Osteoblast (primary cell): ENCODE results near the gene SPAG6. TPM values are rescaled to one million over a fixed set of nuclear protein-coding genes. Genes with fewer than 3 reads are reported as not detected.

ENCODE experiments used
- DNase-seq: peaks from one replicate; pipeline ENCODE4 v3.0.0; 2011; ENCODE audit warnings: low spot score, mixed read lengths; ENCODE audit not compliant: insufficient read length; ENCODE audit errors: missing footprints
- H2AFZ ChIP-seq: 2 replicates; pipeline ENCODE4 v1.6.0; 2011; ENCODE audit warnings: mild to moderate bottlenecking, low read length
- H3K27ac ChIP-seq: 2 replicates; pipeline ENCODE4 v1.5.1; 2011; ENCODE audit warnings: mild to moderate bottlenecking, low read depth, low read length, moderate library complexity
- H3K27me3 ChIP-seq: 2 replicates; pipeline ENCODE4 v1.6.0; 2012; ENCODE audit warnings: mild to moderate bottlenecking, control low read depth, inconsistent platforms, low read length, moderate library complexity; ENCODE audit not compliant: insufficient read depth
- H3K36me3 ChIP-seq: 2 replicates; pipeline ENCODE4 v1.5.1; 2011; ENCODE audit warnings: mild to moderate bottlenecking, low read length, control low read depth, moderate library complexity; ENCODE audit not compliant: insufficient read depth
- H3K4me1 ChIP-seq: 2 replicates; pipeline ENCODE4 v1.5.1; 2011; ENCODE audit warnings: mild to moderate bottlenecking, low read length, control low read depth, moderate library complexity; ENCODE audit not compliant: insufficient read depth
- H3K4me2 ChIP-seq: 2 replicates; pipeline ENCODE4 v1.6.0; 2011; ENCODE audit warnings: mild to moderate bottlenecking, low read length; ENCODE audit not compliant: insufficient read depth
- H3K4me3 ChIP-seq: fragments of 200-600 bp; sonication (generic); 3 replicates; pipeline ENCODE4 v1.5.1; 2012; ENCODE audit warnings: mild to moderate bottlenecking, low read length, inconsistent platforms; ENCODE audit not compliant: insufficient read depth
- H3K79me2 ChIP-seq: 2 replicates; pipeline ENCODE4 v1.6.0; 2012; ENCODE audit warnings: mild to moderate bottlenecking, low read length, control low read depth, inconsistent platforms; ENCODE audit not compliant: insufficient read depth
- H3K9me3 ChIP-seq: 2 replicates; pipeline ENCODE4 v1.5.1; 2011; ENCODE audit warnings: low read depth, low read length, control low read depth
- H4K20me1 ChIP-seq: 2 replicates; pipeline ENCODE4 v1.6.0; 2012; ENCODE audit warnings: mild to moderate bottlenecking, low read length, control low read depth; ENCODE audit not compliant: insufficient read depth
- CTCF ChIP-seq: IDR thresholded peaks from 2 replicates; pipeline ENCODE4 v1.5.1; 2011; ENCODE audit warnings: mild to moderate bottlenecking, low read depth, low read length, moderate library complexity; ENCODE audit errors: extremely low read depth
- total RNA-seq: library from RNA; depleted of rRNA; stranded (reverse); fragments of >200 nt; gene quantifications from 2 replicates; pipeline ENCODE4 v1.2.3, GENCODE V29; 2012

SPAG6 gene
- total RNA-seq, 1 donor = not detected

- peaks cover 29% of the 10 kb centered on the region for H4K20me1 ChIP-seq
These were observed 24.6 kb upstream of the SPAG6 start, which contains the start of gene BMI1 for GRCh38 chr10:22320591-22321155. Gene BMI1, plus strand, starts transcription at chr10:22321099. Its CDS starts 5,351 bp downstream, at chr10:22326450.

GRCh38 chr10:22321156-22321923 lies 24.0 kb upstream of the SPAG6 start:
- H4K20me1 ChIP-seq = peaks cover 32% of the 10 kb centered on the region
- H3K4me3 ChIP-seq = peak overlapping the region; percentile 84
- peaks cover 59% of the 10 kb centered on the region for H3K79me2 ChIP-seq
- no peaks in the 10 kb centered on the region for H3K9me3 ChIP-seq
- peaks cover 29% of the 10 kb centered on the region for H3K27me3 ChIP-seq
- H3K4me1 ChIP-seq = peaks cover 36% of the 10 kb centered on the region
- no peaks in the 10 kb centered on the region for H3K36me3 ChIP-seq
- peak overlapping the region; percentile 59 for H2AFZ ChIP-seq
- peak; percentile 98 for DNase-seq
- H3K4me2 ChIP-seq = peak overlapping the region; percentile 51
- peak overlapping the region; percentile 45 for H3K27ac ChIP-seq
- no peak for TF ChIP-seq CTCF

More at GRCh38 chr10:22320591-22321155, 24.6 kb upstream of the SPAG6 start, which contains the start of gene BMI1:
- no peak for TF ChIP-seq CTCF
- peaks cover 31% of the 10 kb centered on the region for H3K4me1 ChIP-seq
- peak within 1 kb of the TSS; percentile 61 for H2AFZ ChIP-seq
- no peaks in the 10 kb centered on the region for H3K9me3 ChIP-seq
- peaks cover 29% of the 10 kb centered on the region for H3K27me3 ChIP-seq
- no peaks in the 10 kb centered on the region for H3K36me3 ChIP-seq
- H3K27ac ChIP-seq = peak within 1 kb of the TSS; percentile 45
- H3K4me2 ChIP-seq = peak within 1 kb of the TSS; percentile 80
- peaks cover 56% of the 10 kb centered on the region for H3K79me2 ChIP-seq
- peak; percentile 99 for DNase-seq
- H3K4me3 ChIP-seq = peak within 1 kb of the TSS; percentile 84

- DNase-seq = peak; percentile 91
- peaks cover 33% of the 10 kb centered on the region for H3K4me1 ChIP-seq
- peak overlapping the region; percentile 78 for H3K4me3 ChIP-seq
These were observed 23.2 kb upstream of the SPAG6 start for GRCh38 chr10:22321924-22322640.

More at GRCh38 chr10:22321924-22322640, 23.2 kb upstream of the SPAG6 start:
- peak overlapping the region; percentile 80 for H3K4me2 ChIP-seq
- no peak for TF ChIP-seq CTCF
- H2AFZ ChIP-seq = peak overlapping the region; percentile 61
- peaks cover 60% of the 10 kb centered on the region for H3K79me2 ChIP-seq
- H3K9me3 ChIP-seq = no peaks in the 10 kb centered on the region
- peaks cover 35% of the 10 kb centered on the region for H4K20me1 ChIP-seq
- no peak overlapping the region for H3K27ac ChIP-seq
- H3K27me3 ChIP-seq = peaks cover 29% of the 10 kb centered on the region
- H3K36me3 ChIP-seq = peaks cover 4% of the 10 kb centered on the region
